Epithelial cell of esophagus (primary cell): Measurements from ENCODE around the gene NGF.

Experiments used
- DNase-seq: peaks from one replicate; pipeline ENCODE4 v3.0.0; 2010; ENCODE audit warnings: low read depth
- H3K4me3 ChIP-seq: 2 replicates; pipeline ENCODE4 v1.5.1; 2011; ENCODE audit warnings: mild to moderate bottlenecking, low read length, control low read depth
- TF ChIP-seq, protein P1 (sequence below): IDR thresholded peaks from 2 replicates; pipeline ENCODE4 v1.5.1; 2011; ENCODE audit warnings: low read depth, mild to moderate bottlenecking, low read length, control low read depth, inconsistent platforms; ENCODE audit not compliant: insufficient read depth; ENCODE audit errors: missing control alignments

The NGF gene

DNA sequence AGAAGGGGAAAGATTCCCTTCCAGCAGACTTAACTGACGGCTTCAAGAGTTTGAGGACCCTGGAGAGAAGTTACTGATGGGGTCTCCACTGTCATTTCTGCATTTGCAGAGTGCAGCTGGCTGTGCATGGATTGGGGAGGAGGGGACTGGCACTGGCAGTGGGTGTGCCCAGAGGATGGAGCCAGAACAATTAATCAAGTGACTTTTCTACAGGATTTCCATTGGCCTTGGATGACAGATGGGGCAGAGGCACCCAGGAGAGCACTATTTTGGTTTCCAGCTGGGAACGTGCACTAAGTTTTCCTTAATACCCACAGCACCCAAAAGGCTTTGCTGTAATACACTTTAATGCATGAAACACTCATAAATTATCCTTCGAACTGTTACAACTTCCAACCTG, 1.3 kb downstream of the NGF start:
- TF ChIP-seq, protein P1, sequence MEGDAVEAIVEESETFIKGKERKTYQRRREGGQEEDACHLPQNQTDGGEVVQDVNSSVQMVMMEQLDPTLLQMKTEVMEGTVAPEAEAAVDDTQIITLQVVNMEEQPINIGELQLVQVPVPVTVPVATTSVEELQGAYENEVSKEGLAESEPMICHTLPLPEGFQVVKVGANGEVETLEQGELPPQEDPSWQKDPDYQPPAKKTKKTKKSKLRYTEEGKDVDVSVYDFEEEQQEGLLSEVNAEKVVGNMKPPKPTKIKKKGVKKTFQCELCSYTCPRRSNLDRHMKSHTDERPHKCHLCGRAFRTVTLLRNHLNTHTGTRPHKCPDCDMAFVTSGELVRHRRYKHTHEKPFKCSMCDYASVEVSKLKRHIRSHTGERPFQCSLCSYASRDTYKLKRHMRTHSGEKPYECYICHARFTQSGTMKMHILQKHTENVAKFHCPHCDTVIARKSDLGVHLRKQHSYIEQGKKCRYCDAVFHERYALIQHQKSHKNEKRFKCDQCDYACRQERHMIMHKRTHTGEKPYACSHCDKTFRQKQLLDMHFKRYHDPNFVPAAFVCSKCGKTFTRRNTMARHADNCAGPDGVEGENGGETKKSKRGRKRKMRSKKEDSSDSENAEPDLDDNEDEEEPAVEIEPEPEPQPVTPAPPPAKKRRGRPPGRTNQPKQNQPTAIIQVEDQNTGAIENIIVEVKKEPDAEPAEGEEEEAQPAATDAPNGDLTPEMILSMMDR: no peak
- DNase-seq: no peak
- no peak overlapping the region for H3K4me3 ChIP-seq

- TF ChIP-seq, protein P1: no peak
- H3K4me3 ChIP-seq: no peak overlapping the region
- DNase-seq: peak; percentile 94
These were observed 5.0 kb downstream of the NGF start for GRCh38 chr1:115332813-115333608.

GRCh38 chr1:115331558-115332331, 6.3 kb downstream of the NGF start:
- DNase-seq: no peak
- TF ChIP-seq, protein P1: no peak
- no peak overlapping the region for H3K4me3 ChIP-seq

DNA sequence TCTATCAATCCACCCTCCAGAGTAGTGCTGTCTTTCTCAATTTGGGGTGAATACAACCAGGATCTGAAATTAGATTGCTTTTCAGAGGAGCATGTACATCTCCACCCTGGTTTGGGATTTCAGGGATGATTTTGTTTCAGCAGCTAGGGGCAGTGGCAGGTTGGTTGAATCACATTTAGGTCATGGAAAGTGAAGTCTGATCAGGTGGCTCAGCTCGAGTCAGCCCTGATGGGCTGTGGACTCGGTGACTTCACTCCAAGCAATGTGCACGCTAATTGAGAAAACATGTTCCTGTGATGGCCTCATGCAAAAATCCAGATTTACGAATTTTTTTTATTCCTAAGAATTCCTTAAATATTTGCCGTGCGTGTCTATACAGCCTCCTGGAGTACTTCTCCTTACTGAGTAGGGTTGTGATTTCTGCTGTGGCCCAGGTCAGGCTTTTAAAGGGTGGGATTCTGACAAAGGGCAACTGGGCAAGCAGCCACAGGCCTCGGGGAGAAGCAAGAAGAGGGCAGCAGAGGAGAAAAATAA, 7.5 kb downstream of the NGF start:
- H3K4me3 ChIP-seq: no peak overlapping the region
- peak; percentile 47 for DNase-seq
- TF ChIP-seq, protein P1: peak; percentile 27

GRCh38 chr1:115329965-115330364, 8.1 kb downstream of the NGF start:
- DNase-seq: no peak
- H3K4me3 ChIP-seq: no peak overlapping the region
- TF ChIP-seq, protein P1: no peak

DNA sequence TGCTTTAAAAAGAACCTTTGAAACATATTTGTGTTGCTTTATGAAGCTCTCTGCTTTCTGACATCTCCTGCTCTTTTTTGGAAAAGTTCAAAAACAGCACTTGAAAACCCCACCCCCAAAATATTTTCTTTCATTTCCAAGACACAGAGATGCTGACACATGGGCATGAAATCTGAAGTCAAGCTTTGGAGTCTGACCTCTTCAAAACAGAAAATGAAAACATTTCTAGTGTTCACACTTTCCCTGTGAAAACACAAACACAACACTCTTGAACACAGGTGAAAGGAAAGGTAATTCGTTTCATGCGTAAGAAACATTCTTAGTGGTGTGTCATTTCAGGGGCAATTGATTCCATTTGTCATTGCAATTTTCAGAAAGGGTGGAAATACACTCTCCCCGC, 10.8 kb downstream of the NGF start:
- no peak for DNase-seq
- no peak overlapping the region for H3K4me3 ChIP-seq
- TF ChIP-seq, protein P1: no peak

GRCh38 chr1:115326419-115326818, 11.6 kb downstream of the NGF start:
- TF ChIP-seq, protein P1: no peak
- no peak for DNase-seq
- H3K4me3 ChIP-seq: no peak overlapping the region
